ELR (cell line): Measurements from ENCODE around the gene TOB1.

ENCODE experiments used
- DNase-seq: peaks from one replicate; pipeline ENCODE4 v3.0.0-alpha.2; 2015; ENCODE audit warnings: low read depth

Gene TOB1, protein sequence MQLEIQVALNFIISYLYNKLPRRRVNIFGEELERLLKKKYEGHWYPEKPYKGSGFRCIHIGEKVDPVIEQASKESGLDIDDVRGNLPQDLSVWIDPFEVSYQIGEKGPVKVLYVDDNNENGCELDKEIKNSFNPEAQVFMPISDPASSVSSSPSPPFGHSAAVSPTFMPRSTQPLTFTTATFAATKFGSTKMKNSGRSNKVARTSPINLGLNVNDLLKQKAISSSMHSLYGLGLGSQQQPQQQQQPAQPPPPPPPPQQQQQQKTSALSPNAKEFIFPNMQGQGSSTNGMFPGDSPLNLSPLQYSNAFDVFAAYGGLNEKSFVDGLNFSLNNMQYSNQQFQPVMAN

DNA sequence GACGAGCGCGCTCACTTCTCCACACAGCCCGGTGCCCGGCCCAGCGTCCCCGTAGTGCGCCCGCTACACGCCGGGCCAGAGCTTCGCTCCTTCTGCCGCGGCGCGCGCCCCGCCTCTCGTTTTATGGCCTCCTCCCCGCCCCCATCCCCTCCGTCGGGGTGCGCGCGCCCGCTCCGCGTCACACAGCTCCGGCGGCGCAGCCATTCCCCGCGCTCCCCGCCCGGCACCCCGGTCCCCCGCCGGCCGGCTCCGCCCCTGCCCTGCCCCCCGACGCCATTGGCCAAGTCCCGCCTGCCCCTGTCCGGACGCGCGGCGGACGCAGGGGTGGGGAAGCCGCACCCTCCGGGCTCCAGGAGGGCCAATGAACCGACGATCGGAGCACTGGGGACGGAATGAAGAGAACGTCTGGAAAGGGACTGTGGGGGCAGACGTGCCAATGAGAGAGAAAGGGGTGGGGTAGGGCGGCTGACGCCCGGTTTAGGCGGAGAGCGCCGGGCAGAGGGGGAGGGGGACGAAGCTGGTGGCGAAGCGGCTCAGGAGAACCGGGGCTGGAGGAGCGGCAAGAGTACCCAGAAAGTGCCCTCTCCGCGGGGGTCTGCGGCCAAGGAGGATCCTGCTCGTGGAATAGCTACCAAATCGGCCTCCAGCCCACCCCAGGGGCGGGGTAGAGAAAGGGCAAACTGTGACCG, at the start of gene TOB1:
Gene TOB1, minus strand, starts transcription at position 94 of the 689 bp plus-strand sequence. CDS start 2,337 bp downstream, outside the sequence.
- peak; percentile 98 for DNase-seq

DNA sequence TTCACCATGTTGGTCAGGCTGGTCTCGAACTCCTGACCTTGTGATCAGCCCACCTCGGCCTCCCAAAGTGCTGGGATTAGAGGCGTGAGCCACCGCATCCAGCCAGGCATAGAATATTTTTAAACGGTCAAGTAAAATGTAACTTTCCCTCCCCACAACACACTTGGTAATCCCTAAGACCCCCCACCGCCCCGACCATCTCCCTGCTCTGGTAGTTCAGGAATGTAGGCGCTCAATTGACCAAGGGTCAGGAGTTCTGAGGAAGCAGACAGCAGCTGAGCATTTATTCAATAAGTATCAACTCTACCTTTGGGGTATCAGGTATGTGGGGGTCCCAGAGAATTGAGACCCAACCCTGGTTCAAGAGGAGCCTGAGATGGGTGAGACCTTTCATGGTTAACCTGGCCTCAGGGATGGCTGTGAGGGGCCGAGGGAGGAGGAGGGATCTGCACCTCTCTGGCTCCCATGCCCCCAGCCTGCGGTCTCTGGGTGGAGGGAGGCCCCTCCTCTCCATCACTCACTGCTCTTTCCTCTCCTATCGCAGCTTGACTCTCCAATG, 48.4 kb upstream of the TOB1 start:
- DNase-seq = no peak

DNA sequence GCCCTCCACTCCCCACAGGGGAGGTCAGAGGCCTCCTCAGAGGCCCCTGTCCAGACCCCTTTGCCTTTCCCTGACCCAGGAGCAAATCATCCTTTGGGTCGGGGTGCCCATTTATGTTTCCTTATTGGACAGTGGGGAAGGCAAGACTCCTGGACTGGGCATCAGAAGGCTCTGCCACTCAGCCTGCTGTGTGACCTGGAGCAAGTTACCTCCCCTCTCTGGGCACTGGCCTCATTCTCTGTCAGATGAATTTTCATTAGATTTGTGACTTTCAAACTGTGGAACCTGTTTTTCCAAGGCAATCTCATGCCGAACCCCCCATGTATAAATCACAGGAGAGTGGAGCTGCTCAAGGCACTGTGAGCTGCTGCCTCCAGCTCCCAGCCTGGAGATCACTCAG, 47.0 kb upstream of the TOB1 start:
- no peak for DNase-seq

DNA sequence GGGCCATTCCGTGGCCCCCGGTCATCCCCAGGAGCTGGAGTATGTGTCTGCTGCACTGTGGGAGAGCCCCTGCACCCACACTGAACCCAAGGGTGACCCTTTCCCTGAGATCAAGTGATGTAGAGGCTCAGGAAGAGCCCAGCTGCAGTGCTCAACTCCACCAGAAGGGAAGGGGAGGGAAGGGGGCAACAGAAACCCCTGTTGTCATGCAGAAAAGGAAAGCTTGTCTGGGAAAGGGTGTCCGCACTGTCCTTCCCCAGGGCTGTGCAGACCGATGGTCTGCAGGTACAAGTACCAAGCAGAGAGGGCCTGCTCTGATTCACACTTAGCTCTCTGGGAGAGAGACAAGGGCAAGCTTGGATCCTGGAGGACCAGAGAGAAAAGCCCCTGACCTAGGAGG, 45.7 kb upstream of the TOB1 start:
- DNase-seq = no peak

DNA sequence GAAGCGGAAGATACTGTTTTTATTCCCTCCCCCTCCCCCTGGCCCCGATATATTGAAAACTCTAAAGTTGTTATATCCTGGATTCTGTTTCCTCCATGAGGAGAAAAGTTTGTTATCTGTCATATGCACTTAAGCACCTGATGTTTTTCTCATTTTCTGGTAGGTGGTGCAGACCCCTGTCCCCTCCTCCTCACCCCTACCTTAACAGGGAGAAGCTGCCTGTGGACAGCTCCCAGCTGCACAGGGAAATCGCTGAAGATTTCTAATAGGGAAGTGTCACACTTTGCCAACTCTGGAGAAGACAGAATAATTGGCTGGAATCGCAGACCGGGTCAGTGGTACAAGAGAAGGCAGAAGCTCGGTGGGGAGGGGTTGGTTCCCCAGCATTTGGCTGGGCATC, 45.3 kb upstream of the TOB1 start:
- no peak for DNase-seq

DNA sequence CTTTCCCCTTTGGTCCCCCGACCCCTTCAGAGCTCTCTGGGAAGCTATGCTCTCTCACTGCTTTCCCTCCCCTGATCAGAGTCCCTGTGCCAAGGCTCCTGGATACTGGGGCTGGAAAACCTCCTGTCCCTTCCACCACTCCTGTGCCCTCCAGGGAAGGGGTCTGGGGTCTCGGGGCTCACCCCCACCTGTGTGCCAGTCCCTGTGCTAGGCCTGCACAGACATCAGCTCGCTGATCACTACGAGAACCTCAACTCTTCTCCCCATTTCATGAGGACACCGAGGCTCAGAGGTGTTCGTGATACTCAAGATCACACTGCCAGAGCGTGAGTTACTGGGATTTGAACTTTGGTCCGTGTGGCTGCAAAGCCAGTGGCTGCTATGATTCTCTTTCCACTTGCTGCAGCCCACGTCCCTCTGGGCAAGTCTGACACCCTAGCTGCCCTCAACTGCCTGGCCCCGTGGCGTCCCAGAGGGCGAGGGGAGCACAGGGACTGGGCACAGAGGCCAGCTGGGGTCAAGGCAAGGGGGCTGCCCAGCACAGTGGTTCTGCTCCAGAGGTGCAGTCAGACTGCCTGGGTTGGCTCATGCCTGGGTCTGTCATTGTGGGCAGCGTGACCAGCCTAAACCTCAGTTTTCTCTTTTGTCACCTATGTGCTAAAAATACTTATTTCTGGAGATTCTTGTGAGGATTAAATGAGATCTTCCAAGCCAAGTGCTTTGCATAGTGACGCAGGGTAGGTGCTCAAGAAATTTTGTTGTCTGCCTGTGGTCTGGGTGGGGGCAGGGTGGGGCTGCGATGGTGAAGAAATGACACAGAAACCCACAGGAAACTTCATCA, 43.8 kb upstream of the TOB1 start:
- no peak for DNase-seq

DNA sequence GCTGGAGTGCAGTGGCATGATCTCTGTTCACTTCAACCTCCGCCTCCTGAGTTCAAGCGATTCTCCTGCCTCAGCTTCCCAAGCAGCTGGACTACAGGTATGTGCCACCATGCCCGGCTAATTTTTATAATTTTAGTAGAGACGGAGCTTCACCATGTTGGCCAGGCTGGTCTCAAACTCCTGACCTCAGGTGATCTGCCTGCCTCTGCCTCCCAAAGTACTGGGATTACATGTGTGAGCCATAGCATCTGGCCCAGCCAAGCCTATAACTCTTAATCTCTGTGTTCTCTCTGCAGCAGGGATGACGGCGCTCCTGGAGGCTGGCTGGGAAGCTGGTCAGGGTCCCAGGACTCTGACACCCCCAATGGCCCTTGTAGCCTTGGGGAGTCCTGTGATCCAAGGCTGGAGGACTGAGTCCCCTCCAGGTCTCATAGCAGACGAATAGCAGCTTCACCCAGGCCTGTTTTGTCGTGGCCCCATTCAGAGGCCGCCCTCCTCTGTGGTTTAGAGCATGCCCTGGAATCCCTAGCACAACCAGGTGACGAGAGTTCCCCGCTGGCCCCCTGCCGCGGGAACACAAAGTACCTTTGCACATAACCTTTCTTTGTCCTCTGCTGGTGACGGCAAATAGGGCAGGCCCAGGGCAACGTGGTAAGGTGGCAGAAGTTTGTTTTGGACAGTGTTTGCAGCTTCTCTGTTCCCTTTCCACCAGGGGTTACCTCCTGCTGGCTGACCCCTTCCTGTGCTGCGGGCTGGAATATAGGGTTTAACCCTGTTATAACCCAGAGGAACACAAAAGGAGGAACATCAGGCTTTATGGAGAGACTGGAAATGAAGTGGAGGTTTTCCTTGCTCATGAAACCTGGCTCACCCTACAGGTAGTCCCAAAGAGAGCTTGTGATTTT, 43.0 kb upstream of the TOB1 start:
- DNase-seq = no peak

DNA sequence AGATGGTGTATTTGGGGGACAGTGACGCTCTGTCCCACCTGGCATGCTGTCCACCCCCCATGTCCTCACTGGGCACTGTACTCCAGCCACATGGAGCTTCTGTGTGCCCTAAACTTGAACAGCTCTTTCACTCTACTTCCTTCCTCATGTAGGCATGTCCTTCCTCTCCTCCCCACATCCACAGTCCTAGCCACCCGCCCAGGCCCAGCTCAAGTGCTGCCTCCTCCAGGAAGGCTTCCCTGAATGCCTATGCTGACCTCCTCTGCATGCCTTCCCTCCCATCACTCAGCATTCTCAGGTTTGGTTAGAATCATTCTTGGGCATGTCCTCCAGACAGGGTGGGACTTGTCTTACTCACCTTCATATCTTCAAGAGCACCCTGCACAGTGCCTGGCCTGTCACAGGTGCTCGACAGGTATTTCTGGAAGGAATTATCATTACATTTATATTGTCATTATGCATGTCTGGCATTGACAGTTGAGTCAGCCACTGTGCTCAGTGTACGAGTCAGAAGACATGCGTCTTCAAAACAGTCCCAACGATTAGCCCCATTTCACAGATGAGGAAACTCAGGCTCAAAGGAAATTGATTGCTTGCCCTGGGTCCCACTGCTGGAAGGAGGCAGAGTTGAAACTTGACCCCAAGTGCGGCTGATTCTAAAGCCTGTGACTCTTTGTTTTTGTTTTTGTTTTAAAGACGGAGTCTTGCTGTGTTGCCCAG, 42.1 kb upstream of the TOB1 start:
- no peak for DNase-seq

DNA sequence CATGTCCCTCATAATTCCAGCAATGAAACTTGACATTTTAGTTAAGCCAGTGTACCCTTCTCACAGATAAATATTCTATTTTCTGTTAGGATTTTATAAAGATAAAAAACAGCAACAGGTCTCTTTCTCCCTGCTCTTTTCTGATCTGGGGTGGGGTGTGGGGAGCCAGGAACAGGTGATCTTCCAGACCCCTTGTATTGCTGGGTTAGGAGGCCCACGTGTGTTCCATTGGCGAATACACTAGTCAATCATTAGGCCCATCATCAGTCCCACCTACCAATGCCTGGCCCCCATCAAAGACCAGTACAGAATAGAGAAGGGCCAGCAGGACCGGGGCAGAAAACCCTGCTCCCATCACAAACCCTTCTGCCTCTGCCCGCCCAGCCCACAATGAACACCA, 40.3 kb upstream of the TOB1 start:
- DNase-seq = no peak

DNA sequence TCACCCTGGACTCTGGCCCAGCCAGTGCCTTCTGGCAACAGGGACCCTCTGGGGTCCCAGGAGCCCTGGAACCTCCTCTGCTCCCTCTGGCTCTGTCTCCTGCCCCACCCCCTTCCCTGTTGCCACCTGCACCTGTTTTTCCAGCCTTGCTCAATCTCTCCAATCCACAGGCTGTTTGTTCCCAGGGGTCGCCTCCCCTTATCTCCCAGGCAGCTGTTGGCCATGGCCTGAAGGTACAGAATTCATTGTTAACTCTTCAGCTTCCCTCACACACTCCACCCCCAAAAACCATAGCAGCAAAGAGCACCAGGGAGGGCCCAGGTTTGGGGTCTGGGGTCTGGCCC, 39.3 kb upstream of the TOB1 start:
- no peak for DNase-seq

DNA sequence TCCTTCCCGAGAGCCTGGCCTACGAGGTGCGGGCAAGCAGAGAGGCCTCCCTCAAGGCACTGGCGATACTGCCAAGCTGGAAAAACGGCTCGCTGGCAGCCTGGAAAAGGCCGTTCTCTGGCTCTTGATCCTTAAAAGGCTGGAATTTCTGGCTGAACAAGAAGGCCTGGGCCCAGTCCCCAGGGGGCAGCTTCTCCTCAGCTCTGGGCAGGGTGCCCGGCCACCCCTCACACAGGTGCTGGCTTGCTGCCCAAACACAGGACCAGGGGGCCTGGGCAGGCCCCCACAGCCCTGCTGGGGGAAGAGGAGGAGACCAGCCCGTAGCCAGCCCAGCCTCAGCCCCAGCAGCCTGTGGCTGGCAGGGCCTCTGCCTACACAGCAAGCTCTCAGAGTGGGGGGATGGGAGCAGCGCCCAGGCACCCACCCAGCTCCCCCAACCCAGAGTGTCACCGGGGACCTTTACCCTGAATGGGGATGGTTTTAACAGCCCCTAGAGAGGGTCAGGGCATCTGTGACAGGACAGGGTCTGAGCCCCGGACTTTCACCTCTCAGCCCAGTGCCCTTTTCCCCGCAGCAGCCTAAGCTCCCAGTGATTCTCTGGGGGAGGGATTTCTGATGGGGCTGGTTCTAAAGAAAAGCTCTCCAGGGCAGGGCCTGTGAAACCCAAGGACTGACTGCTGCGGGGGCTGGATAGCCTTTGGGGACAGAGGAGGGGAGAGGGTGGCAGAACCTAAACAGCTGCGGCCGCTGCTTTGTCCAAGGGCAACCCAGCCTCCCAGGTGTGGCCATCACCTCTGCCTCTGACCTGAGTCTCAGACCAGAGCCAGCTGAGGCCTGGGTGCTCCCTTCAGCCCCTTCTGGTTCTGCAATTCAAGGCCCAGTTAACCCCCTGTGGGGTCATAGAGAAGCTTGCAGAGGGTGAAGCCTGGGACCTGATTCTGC, 38.6 kb upstream of the TOB1 start:
- DNase-seq = no peak

DNA sequence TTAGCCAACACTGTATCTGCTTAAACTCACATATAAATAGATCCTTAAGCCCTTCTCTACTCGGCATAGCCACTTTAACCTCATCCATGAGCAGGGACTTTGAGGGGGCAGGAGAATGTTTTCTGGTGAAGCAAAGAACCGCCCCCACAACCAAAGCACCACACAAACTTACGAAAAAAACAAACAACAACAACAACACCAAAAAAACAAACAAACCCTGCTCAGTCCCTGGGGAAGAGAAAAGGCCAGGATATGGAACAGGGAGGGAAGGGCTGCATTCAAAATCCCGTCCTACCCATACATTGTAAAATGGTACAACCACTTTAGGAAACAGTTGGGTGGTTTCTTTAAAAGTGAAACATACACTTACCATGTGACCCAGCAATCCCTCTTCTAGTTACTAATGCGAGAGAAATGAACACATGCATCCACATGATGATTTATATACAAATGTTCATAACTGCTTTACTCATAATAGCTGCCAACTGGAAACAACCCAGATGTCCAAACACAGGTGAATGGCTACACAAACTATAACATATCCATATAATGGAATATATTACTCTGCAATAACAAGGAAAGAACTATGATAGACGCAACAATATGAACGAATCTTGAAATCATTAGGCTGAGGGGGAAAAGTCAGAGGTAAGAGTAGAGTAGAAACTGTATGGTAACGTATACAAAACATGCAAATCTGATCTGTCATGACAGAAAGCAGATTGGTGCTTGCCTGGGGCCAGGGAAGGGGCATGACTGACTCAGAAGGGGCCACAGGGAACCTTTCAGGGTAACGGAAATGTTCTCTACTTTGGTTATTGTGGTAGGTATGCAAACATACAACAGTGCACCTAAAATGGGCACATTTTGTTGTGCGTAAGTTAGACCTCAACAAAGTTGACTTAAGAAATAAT, 37.7 kb upstream of the TOB1 start:
- peak; percentile 79 for DNase-seq

DNA sequence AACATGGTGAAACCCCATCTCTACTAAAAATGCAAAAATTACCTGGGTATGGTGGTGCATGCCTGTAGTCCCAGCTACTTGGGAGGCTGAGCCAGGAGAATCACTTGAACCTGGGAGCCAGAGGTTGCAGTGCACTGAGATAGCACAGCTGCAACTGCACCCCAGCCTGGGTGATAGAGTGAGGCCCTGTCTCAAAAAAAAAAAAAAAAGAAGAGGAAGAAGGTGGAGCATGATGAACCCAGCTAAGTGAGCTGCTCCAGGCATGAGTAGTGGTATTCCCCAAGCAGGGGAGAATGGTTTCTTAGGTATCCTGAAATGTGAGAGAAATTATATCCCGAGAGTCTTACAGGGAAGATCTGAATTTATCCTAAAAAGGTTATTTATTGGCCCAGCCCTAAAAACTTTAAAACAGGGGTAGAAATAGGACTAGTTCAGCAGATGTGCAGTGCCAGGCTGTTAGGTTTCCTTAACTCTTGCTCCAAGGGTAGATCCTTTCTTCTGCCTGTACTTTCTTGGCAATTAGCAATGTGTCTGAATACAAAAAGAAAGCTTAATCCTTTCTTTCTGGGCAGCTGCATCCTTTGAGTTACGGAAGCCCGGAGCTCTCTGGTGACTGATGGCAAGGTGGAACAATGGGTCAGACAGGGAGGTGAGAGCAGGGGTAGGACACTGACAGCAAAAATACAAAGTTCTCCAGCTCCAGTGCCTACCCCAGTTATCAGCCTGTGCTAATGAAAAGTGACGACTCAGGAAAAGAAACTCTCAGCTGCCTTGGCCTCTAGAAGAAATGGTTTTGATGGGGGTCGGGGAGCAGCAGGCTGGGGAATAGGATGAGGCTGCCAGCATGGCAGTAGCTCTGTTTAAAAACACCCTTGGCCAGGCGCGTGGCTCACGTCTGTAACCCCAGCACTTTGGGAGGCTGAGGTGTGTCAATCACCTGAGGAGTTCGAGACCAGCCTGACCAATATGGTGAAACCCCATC, 36.5 kb upstream of the TOB1 start:
- DNase-seq = no peak

DNA sequence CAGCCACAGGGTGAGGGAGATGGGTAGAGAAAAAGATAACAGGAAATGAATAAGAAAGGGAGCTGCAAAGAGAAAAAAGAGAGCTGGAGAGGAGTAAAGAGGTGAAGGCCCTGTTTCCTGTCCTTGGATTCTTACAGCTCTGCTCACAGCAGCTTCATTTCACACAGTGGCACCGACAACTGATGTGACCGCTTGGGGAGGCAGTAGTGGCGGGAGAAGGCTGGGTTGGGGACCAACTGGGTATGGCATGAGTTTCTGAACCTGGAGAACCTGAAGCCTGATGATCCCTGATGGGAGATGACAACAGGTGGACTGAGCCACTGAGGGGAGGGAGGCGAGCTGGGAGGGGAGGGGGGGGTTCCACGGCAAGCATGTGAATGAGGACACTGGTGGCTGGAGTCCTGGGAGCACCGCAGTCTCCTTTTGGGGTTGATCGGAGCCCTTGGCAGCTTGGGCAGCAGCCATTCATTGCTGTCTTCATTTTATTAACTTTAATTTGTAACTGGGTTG, 34.3 kb upstream of the TOB1 start:
- DNase-seq = no peak

DNA sequence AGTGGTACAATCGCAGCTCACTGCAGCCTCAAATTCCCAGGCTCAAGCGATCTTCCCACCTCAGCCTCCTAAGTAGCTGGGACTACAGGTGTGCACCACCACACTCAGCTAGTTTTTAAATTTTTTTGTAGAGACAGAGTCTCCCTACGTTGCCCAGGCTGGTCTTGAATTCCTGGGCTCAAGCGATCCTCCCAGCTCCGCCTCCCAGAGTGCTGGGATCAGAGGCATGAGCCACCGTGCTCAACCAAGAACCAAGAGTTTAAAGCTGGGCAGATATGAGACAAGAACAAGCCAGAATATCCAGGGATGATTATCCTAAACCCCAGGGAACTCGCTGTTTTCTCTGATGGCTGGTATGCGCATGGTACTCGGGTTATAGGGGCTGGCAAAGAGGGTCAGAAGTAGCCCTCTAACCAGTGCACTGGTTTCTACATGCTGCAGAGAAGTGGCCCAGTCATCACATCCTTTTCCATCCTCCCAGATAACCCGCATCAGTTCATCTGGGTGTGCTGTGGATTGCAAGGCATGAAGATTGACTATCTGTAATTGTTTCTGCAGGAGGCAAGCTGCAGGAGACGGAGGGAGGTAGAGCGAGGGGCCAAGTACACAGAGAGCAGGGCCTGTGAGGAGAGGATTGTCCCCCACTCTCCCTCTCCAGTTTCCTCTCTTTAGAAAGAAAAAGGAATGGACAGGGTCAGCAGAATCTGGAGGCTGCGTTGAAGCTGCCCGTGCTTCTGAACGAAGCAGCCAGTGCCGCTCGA, 33.6 kb upstream of the TOB1 start:
- DNase-seq = no peak

DNA sequence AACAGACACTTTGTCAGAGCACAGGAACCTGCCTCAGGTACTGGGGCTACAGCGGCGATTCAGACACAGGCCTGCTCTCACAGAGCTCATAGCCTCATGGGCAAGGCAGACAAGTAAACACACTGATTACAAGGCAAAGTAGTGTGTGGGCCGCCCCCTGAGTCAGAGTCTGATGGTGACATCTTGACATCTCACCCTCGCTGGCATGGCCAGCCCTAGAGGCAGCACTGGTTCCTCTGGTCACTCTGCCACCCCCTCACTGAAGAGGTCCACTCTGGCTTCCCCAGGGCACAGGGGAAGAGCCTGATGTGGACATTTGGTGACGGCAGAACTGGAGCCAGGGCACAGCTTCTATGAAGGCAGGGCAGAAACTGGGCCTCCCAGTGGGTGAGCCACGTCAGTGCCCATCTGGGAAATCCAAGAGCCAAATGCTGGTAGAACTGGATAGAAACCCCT, 32.9 kb upstream of the TOB1 start:
- no peak for DNase-seq
